ENCODE data around the gene EVPLL. TPM values are rescaled to one million over a fixed set of nuclear protein-coding genes. Genes with fewer than 3 reads are reported as not detected.
"Not testable (repeated sequence)": the region's sequence is repeated elsewhere in the genome, so short reads cannot be mapped to it uniquely, and the experiment has no call there.

EVPLL gene
- total and polyA plus RNA-seq, 9 of the 15 experiments (the other 6 are each of a cell fraction or from before 2014, with no cell fraction given) = not detected

DNA sequence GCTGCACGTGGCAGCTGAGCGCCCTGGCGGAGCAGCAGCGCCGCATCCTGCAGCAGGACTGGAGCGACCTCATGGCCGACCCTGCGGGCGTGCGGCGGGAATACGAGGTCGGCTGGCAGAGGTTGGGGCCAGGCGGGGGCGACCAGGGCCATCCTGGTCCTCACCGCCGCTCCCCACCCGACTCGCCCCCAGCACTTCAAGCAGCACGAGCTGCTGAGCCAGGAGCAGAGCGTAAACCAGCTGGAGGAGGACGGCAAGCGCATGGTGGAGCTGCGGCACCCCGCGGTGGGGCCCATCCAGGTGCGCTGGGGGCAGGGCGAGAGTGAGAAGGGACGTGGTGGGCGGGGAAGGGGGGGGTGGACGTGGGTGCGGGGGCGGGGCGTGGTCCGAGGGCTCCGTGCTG, 5.5 kb downstream of the EVPLL start:
- intact Hi-C loops (cut with micrococcal nuclease) = not testable (repeated sequence)

GRCh38 chr17:18384271-18384670, 6.7 kb downstream of the EVPLL start:
- peaks cover 0 to 25% of the 10 kb centered on the region in 2 experiments; a peak in 2 of 5 replicates for H3K4me1 ChIP-seq (replicated peaks in 1 of 2; ENCODE audit: control insufficient read depth in 2 of 2, insufficient read depth in 2 of 2, low read length in 2 of 2)
- ATAC-seq; H4K20me1 ChIP-seq (replicated peaks; ENCODE audit: control insufficient read depth, insufficient read depth, low read length); H3K4me3 ChIP-seq; H3K4me2 ChIP-seq (ENCODE audit: insufficient read depth, low read length); H3K9me1 ChIP-seq (ENCODE audit: control insufficient read depth, insufficient read depth, low read length); H2AFZ ChIP-seq (ENCODE audit: low read depth, low read length); H3K9ac ChIP-seq (ENCODE audit: insufficient read depth in 1 of 2, low read depth in 2 of 2, low read length in 2 of 2); H3K79me2 ChIP-seq (ENCODE audit: control insufficient read depth, insufficient read depth, low read length); CTCF ChIA-PET (ENCODE audit: low intra/inter-chr PET ratio); H3K9me3 ChIP-seq (replicated peaks; ENCODE audit: control insufficient read depth, insufficient read depth, low read depth, low read length); FAIRE-seq; DNase-seq (ENCODE audit: extremely low read depth in 1 of 4, low spot score in 3 of 4); H3K27ac ChIP-seq (ENCODE audit: extremely low read depth, low read depth, low read length); intact Hi-C loops (cut with micrococcal nuclease); H3K36me3 ChIP-seq (ENCODE audit: control insufficient read depth, insufficient read depth, low read length); BruUV-seq (replicated peaks); in situ Hi-C loops (cut with MboI): not testable (repeated sequence)
- POLR2A ChIA-PET = interaction anchor here (0.6 kb wide), 1 partner anchor 329 kb away, joined by 3 read pairs; no protein-coding TSS in a partner anchor
- WGBS (ENCODE audit: insufficient coverage, low coverage, missing lambda C conversion rate) = 10% methylated on average over 5 of the region's 7 CpGs
- peaks cover 0 to 21% of the 10 kb centered on the region in 2 experiments; a peak in 2 of 5 replicates for H3K27me3 ChIP-seq (ENCODE audit: control insufficient read depth in 2 of 2, insufficient read depth in 2 of 2, low read length in 2 of 2)

More for the DNA sequence above, 5.5 kb downstream of the EVPLL start:
- FAIRE-seq; H3K9me3 ChIP-seq (replicated peaks; ENCODE audit: control insufficient read depth, insufficient read depth, low read depth, low read length); H2AFZ ChIP-seq (ENCODE audit: low read depth, low read length); H3K9me1 ChIP-seq (ENCODE audit: control insufficient read depth, insufficient read depth, low read length); in situ Hi-C loops (cut with MboI); H3K4me3 ChIP-seq; CTCF ChIA-PET (ENCODE audit: low intra/inter-chr PET ratio); H4K20me1 ChIP-seq (replicated peaks; ENCODE audit: control insufficient read depth, insufficient read depth, low read length); H3K36me3 ChIP-seq (ENCODE audit: control insufficient read depth, insufficient read depth, low read length); H3K27ac ChIP-seq (ENCODE audit: extremely low read depth, low read depth, low read length); POLR2A ChIA-PET; H3K9ac ChIP-seq (ENCODE audit: insufficient read depth in 1 of 2, low read depth in 2 of 2, low read length in 2 of 2); BruUV-seq (replicated peaks); ATAC-seq; H3K79me2 ChIP-seq (ENCODE audit: control insufficient read depth, insufficient read depth, low read length); H3K4me2 ChIP-seq (ENCODE audit: insufficient read depth, low read length): not testable (repeated sequence)
- Histone ChIP-seq H3K27me3 (ENCODE audit: control insufficient read depth in 2 of 2, insufficient read depth in 2 of 2, low read length in 2 of 2) (peaks cover 0 to 21% of the 10 kb centered on the region in 2 experiments; a peak in 2 of 5 replicates), H3K4me1 (replicated peaks in 1 of 2; ENCODE audit: control insufficient read depth in 2 of 2, insufficient read depth in 2 of 2, low read length in 2 of 2) (peaks cover 0 to 28% of the 10 kb centered on the region in 2 experiments; a peak in 2 of 5 replicates)
- DNase-seq (ENCODE audit: extremely low read depth in 1 of 4, low spot score in 3 of 4) = peak in 1 of 4 experiments; percentile 9
- no CpG with 5 or more reads among the region's 36 CpGs for WGBS (ENCODE audit: insufficient coverage, low coverage, missing lambda C conversion rate)

GRCh38 chr17:18387583-18387982, 10.0 kb downstream of the EVPLL start:
- H3K4me3 ChIP-seq; ATAC-seq; POLR2A ChIA-PET; H3K27me3 ChIP-seq (ENCODE audit: control insufficient read depth in 2 of 2, insufficient read depth in 2 of 2, low read length in 2 of 2); DNase-seq (ENCODE audit: extremely low read depth in 1 of 4, low spot score in 3 of 4); intact Hi-C loops (cut with micrococcal nuclease); H3K9ac ChIP-seq (ENCODE audit: insufficient read depth in 1 of 2, low read depth in 2 of 2, low read length in 2 of 2); in situ Hi-C loops (cut with MboI); H3K79me2 ChIP-seq (ENCODE audit: control insufficient read depth, insufficient read depth, low read length); H3K4me1 ChIP-seq (replicated peaks in 1 of 2; ENCODE audit: control insufficient read depth in 2 of 2, insufficient read depth in 2 of 2, low read length in 2 of 2); H4K20me1 ChIP-seq (replicated peaks; ENCODE audit: control insufficient read depth, insufficient read depth, low read length); FAIRE-seq; BruUV-seq (replicated peaks); H3K9me1 ChIP-seq (ENCODE audit: control insufficient read depth, insufficient read depth, low read length); H3K9me3 ChIP-seq (replicated peaks; ENCODE audit: control insufficient read depth, insufficient read depth, low read depth, low read length); CTCF ChIA-PET (ENCODE audit: low intra/inter-chr PET ratio); H2AFZ ChIP-seq (ENCODE audit: low read depth, low read length); H3K4me2 ChIP-seq (ENCODE audit: insufficient read depth, low read length); H3K36me3 ChIP-seq (ENCODE audit: control insufficient read depth, insufficient read depth, low read length); H3K27ac ChIP-seq (ENCODE audit: extremely low read depth, low read depth, low read length): not testable (repeated sequence)
- whole genome bisulfite sequencing (ENCODE audit: insufficient coverage, low coverage, missing lambda C conversion rate) = 0% methylated on average over 5 of the region's 5 CpGs

- in situ Hi-C loops (cut with MboI); POLR2A ChIA-PET; FAIRE-seq; H3K9ac ChIP-seq (ENCODE audit: insufficient read depth in 1 of 2, low read depth in 2 of 2, low read length in 2 of 2); ATAC-seq; H4K20me1 ChIP-seq (replicated peaks; ENCODE audit: control insufficient read depth, insufficient read depth, low read length); DNase-seq (ENCODE audit: extremely low read depth in 1 of 4, low spot score in 3 of 4); H3K4me2 ChIP-seq (ENCODE audit: insufficient read depth, low read length); H3K9me3 ChIP-seq (replicated peaks; ENCODE audit: control insufficient read depth, insufficient read depth, low read depth, low read length); H3K4me3 ChIP-seq; H3K27ac ChIP-seq (ENCODE audit: extremely low read depth, low read depth, low read length); H3K36me3 ChIP-seq (ENCODE audit: control insufficient read depth, insufficient read depth, low read length); H3K9me1 ChIP-seq (ENCODE audit: control insufficient read depth, insufficient read depth, low read length); H3K4me1 ChIP-seq (replicated peaks in 1 of 2; ENCODE audit: control insufficient read depth in 2 of 2, insufficient read depth in 2 of 2, low read length in 2 of 2); CTCF ChIA-PET (ENCODE audit: low intra/inter-chr PET ratio); H2AFZ ChIP-seq (ENCODE audit: low read depth, low read length); BruUV-seq (replicated peaks); H3K27me3 ChIP-seq (ENCODE audit: control insufficient read depth in 2 of 2, insufficient read depth in 2 of 2, low read length in 2 of 2); H3K79me2 ChIP-seq (ENCODE audit: control insufficient read depth, insufficient read depth, low read length); intact Hi-C loops (cut with micrococcal nuclease): not testable (repeated sequence)
- 0% methylated on average over 1 of the region's 4 CpGs for WGBS (ENCODE audit: insufficient coverage, low coverage, missing lambda C conversion rate)
Observed at GRCh38 chr17:18388266-18388665, 10.7 kb downstream of the EVPLL start.

Data from K562 (cell line).